OCI-LY3 (cell line): ENCODE data around the gene RSPH10B2.

Experiments
- CTCF ChIP-seq: fragments of 200-600, 300-600 bp; sonication (generic); IDR thresholded peaks from 2 replicates; pipeline ENCODE4 v1.5.1; 2014; ENCODE audit warnings: antibody characterized with exemption, low read length, low read depth
- EZH2phosphoT487 ChIP-seq: fragments of 200-600 bp; shearing (Covaris generic); IDR thresholded peaks from 2 replicates; pipeline ENCODE4 v1.6.1; 2018; ENCODE audit warnings: antibody characterized with exemption, mixed run types, low read depth

- TF ChIP-seq CTCF (no peak), EZH2phosphoT487 (no peak)
These were observed 28.9 kb upstream of the RSPH10B2 start for GRCh38 chr7:6725003-6725402.
